A549 (cell line): ENCODE data around the gene CBFB.

Experiments
- BHLHE40 ChIP-seq: IDR thresholded peaks from 2 replicates; pipeline ENCODE4 v1.6.1; 2012; ENCODE audit warnings: low read depth, low read length, inconsistent platforms
- CTCF ChIP-seq: fragments of >200 bp; sonication (Bioruptor Twin); formaldehyde crosslinking; IDR thresholded peaks from 3 replicates; pipeline ENCODE4 v1.5.1; 2016
- EHMT2 ChIP-seq: fragments of 200-600 bp; sonication (generic); IDR thresholded peaks from 2 replicates; pipeline ENCODE4 v1.6.1; 2016; ENCODE audit warnings: antibody characterized with exemption, low read depth, mild to moderate bottlenecking, moderate library complexity
- EP300 ChIP-seq, 2 experiments: fragments of >200 bp; sonication (Bioruptor Twin); formaldehyde crosslinking; IDR thresholded peaks; 2 replicates in 1 of 2; 3 replicates in 1 of 2; pipeline ENCODE4 v1.6.1; 2016 to 2017
- MAX ChIP-seq: IDR thresholded peaks from 2 replicates; pipeline ENCODE4 v1.6.1; 2012
- MAZ ChIP-seq: fragments of 150-350 bp; IDR thresholded peaks from 2 replicates; pipeline ENCODE4 v1.6.1; 2014; ENCODE audit warnings: antibody characterized with exemption, low read depth, low read length, borderline replicate concordance
- MYC ChIP-seq: IDR thresholded peaks from 2 replicates; pipeline ENCODE4 v1.6.1; 2012; ENCODE audit warnings: mild to moderate bottlenecking, inconsistent platforms, low read length, improper control_type of control experiment, borderline replicate concordance
- POLR2A ChIP-seq: IDR thresholded peaks from 2 replicates; pipeline ENCODE4 v1.6.1; 2012; ENCODE audit warnings: mild to moderate bottlenecking, low read length
- REST ChIP-seq: fragments of 200-600 bp; sonication (generic); IDR thresholded peaks from 2 replicates; pipeline ENCODE4 v1.6.1; 2016; ENCODE audit warnings: antibody characterized with exemption, mild to moderate bottlenecking, moderate library complexity
- RFX5 ChIP-seq: fragments of 450-650 bp; IDR thresholded peaks from 2 replicates; pipeline ENCODE4 v1.7.1; 2014; ENCODE audit warnings: antibody characterized with exemption, mild to moderate bottlenecking, moderate library complexity
- RNF2 ChIP-seq: fragments of 200-600 bp; sonication (generic); IDR thresholded peaks from 2 replicates; pipeline ENCODE4 v1.6.1; 2016; ENCODE audit warnings: low read depth, mild to moderate bottlenecking, antibody characterized with exemption, moderate library complexity, borderline replicate concordance
- ZNF302 ChIP-seq: fragments of 250-450 bp; sonication (Bioruptor Pico); IDR thresholded peaks from 2 replicates; pipeline ENCODE4 v1.9.0; 2021; ENCODE audit warnings: inconsistent platforms, mild to moderate bottlenecking, moderate library complexity

- no peak for TF ChIP-seq RFX5
- no peak for TF ChIP-seq POLR2A
- TF ChIP-seq ZNF302 (CRISPR knock-in tag), result no peak
- TF ChIP-seq EP300 (IDR thresholded peaks at IDR 0.05), result no peak
- no peak for TF ChIP-seq MAZ
- no peak for TF ChIP-seq RNF2
- no peak for TF ChIP-seq BHLHE40
- no peak for TF ChIP-seq MAX
- no peak for TF ChIP-seq MYC
- no peak for TF ChIP-seq CTCF
- no peak for TF ChIP-seq REST
- TF ChIP-seq EHMT2, result no peak
Observed at GRCh38 chr16:67128887-67129286, 99.9 kb downstream of the CBFB start.
